PC-9 (cell line): ENCODE data around the gene ZNF609. TPM values are rescaled to one million over a fixed set of nuclear protein-coding genes. Genes with fewer than 3 reads are reported as not detected.

Source experiments
- BruUV-seq: library from RNA; stranded (reverse); fragments of 400-500 nt; replicated peaks from 2 replicates; lab custom pipeline; 2021; lab: Mats Ljungman, UMichigan
- CTCF ChIA-PET: fragments of 300-600 bp; sonication (Branson Sonifier 250); formaldehyde crosslinking; loops from one replicate; lab custom pipeline; 2022; ENCODE audit warnings: antibody characterized with exemption; lab: Charles Lee
- POLR2A ChIA-PET: fragments of 300-600 bp; sonication (Branson Sonifier 250); formaldehyde crosslinking; loops from one replicate; lab custom pipeline; 2022; ENCODE audit warnings: antibody characterized with exemption; ENCODE audit not compliant: unreplicated experiment; lab: Charles Lee
- DNase-seq, 2 experiments: peaks; one replicate each; pipeline versions ENCODE4 v3.0.0 to v3.0.0-alpha.2; 2015 to 2022; ENCODE audit warnings: mixed read lengths in 1 of 2
- H2AFZ ChIP-seq: fragments of 200-600 bp; sonication (generic); 2 replicates; pipeline ENCODE4 v1.8.1; 2017; ENCODE audit warnings: antibody characterized with exemption
- H3F3A ChIP-seq: fragments of 200-600 bp; sonication (generic); 2 replicates; pipeline ENCODE4 v1.8.1; 2017; ENCODE audit warnings: antibody characterized with exemption, mild to moderate bottlenecking, low read depth; ENCODE audit not compliant: insufficient read depth
- H3K27ac ChIP-seq: fragments of 200-600 bp; sonication (generic); 2 replicates; pipeline ENCODE4 v1.6.1; 2016; ENCODE audit warnings: mixed run types
- H3K27me3 ChIP-seq: fragments of 200-600 bp; sonication (generic); 2 replicates; pipeline ENCODE4 v1.6.1; 2016; ENCODE audit warnings: low read depth, mixed run types; ENCODE audit not compliant: insufficient read depth
- H3K36me3 ChIP-seq: fragments of 200-600 bp; sonication (generic); 2 replicates; pipeline ENCODE4 v1.6.1; 2016; ENCODE audit warnings: low read depth, mixed run types
- H3K4me1 ChIP-seq: fragments of 200-600 bp; sonication (generic); replicated peaks from 2 replicates; pipeline ENCODE4 v1.6.1; 2016; ENCODE audit warnings: mixed run types; ENCODE audit not compliant: insufficient read depth
- H3K4me2 ChIP-seq: fragments of 200-600 bp; sonication (generic); 2 replicates; pipeline ENCODE4 v1.6.1; 2017; ENCODE audit warnings: mixed run types
- H3K4me3 ChIP-seq: fragments of 200-600 bp; sonication (generic); 2 replicates; pipeline ENCODE4 v1.6.1; 2016; ENCODE audit warnings: mixed run types
- H3K79me2 ChIP-seq: fragments of 200-600 bp; sonication (generic); 2 replicates; pipeline ENCODE4 v1.6.1; 2017; ENCODE audit warnings: low read depth, mixed run types
- H3K9me2 ChIP-seq: fragments of 200-600 bp; sonication (generic); 2 replicates; pipeline ENCODE4 v1.8.1; 2017; ENCODE audit warnings: mild to moderate bottlenecking; ENCODE audit not compliant: insufficient read depth
- H3K9me3 ChIP-seq: fragments of 200-600 bp; sonication (generic); 2 replicates; pipeline ENCODE4 v1.8.1; 2016; ENCODE audit warnings: low read depth; ENCODE audit not compliant: insufficient read depth
- H4K20me1 ChIP-seq: fragments of 200-600 bp; sonication (generic); 2 replicates; pipeline ENCODE4 v1.8.1; 2017; ENCODE audit not compliant: insufficient read depth
- EZH2 ChIP-seq: fragments of 200-600 bp; sonication (generic); IDR thresholded peaks from 2 replicates; pipeline ENCODE4 v1.8.0; 2017; ENCODE audit warnings: antibody characterized with exemption, low read depth
- intact Hi-C: fragments of 100-400 bp; cut with micrococcal nuclease; formaldehyde crosslinking; loops from one replicate; pipeline ENCODE4 v1.10.0; 2022; ENCODE audit not compliant: unreplicated experiment
- total RNA-seq: library from RNA; stranded (reverse); gene quantifications from 2 replicates; pipeline ENCODE4 v1.2.3, GENCODE V29; 2021
- TF ChIP-seq, protein P1 (sequence below): fragments of 200-600 bp; sonication (generic); conservative IDR thresholded peaks from 2 replicates; pipeline ENCODE4 v1.6.1; 2017; ENCODE audit warnings: mixed run types, antibody characterized with exemption, mild to moderate bottlenecking, moderate library complexity

Gene ZNF609
- total RNA-seq, 1 experiment from 2014 or later: 38.6 TPM

DNA sequence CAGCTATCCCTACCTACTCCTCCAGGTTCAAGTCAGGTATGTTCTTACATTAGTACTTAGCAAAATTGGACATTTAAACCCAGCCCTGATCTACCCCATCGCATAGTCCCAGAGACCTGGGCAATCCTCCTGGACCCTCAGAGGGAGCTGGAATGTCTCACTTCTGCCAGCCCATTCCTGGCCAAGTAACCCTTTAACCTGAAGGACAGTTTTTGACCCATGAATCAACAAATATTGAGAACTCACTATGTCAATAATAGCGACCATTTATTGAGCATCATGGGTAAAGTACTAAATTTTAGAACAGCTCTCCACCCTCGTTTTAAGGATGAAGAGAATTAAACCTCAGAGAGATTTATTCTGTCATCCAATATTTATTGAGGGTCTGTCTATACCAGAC, 244.6 kb downstream of the ZNF609 start:
- no peaks in the 10 kb centered on the region for H3K27me3 ChIP-seq
- no peak overlapping the region for H3K4me3 ChIP-seq
- no peaks in the 10 kb centered on the region for H4K20me1 ChIP-seq
- DNase-seq: no peak
- H2AFZ ChIP-seq: no peak overlapping the region
- no peaks in the 10 kb centered on the region for H3F3A ChIP-seq
- H3K27ac ChIP-seq: no peak overlapping the region
- POLR2A ChIA-PET: interaction anchor here (0.6 to 0.7 kb wide), 2 partner anchors 558 to 1037 kb away, joined by 3 to 5 read pairs; no protein-coding TSS in a partner anchor
- CTCF ChIA-PET: interaction anchor here (0.6 kb wide), 1 partner anchor 238 kb away, joined by 3 read pairs; no protein-coding TSS in a partner anchor
- BruUV-seq: no TSS peak
- TF ChIP-seq, protein P1, sequence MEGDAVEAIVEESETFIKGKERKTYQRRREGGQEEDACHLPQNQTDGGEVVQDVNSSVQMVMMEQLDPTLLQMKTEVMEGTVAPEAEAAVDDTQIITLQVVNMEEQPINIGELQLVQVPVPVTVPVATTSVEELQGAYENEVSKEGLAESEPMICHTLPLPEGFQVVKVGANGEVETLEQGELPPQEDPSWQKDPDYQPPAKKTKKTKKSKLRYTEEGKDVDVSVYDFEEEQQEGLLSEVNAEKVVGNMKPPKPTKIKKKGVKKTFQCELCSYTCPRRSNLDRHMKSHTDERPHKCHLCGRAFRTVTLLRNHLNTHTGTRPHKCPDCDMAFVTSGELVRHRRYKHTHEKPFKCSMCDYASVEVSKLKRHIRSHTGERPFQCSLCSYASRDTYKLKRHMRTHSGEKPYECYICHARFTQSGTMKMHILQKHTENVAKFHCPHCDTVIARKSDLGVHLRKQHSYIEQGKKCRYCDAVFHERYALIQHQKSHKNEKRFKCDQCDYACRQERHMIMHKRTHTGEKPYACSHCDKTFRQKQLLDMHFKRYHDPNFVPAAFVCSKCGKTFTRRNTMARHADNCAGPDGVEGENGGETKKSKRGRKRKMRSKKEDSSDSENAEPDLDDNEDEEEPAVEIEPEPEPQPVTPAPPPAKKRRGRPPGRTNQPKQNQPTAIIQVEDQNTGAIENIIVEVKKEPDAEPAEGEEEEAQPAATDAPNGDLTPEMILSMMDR: no peak
- TF ChIP-seq EZH2: no peak
- H3K79me2 ChIP-seq: peaks cover 28% of the 10 kb centered on the region
- no peaks in the 10 kb centered on the region for H3K36me3 ChIP-seq
- no peaks in the 10 kb centered on the region for H3K9me2 ChIP-seq
- H3K9me3 ChIP-seq: no peaks in the 10 kb centered on the region
- no peak overlapping the region for H3K4me2 ChIP-seq
- H3K4me1 ChIP-seq: peaks cover 21% of the 10 kb centered on the region; the same call in 1 of the 2 replicates
- intact Hi-C loops: no loop called here

DNA sequence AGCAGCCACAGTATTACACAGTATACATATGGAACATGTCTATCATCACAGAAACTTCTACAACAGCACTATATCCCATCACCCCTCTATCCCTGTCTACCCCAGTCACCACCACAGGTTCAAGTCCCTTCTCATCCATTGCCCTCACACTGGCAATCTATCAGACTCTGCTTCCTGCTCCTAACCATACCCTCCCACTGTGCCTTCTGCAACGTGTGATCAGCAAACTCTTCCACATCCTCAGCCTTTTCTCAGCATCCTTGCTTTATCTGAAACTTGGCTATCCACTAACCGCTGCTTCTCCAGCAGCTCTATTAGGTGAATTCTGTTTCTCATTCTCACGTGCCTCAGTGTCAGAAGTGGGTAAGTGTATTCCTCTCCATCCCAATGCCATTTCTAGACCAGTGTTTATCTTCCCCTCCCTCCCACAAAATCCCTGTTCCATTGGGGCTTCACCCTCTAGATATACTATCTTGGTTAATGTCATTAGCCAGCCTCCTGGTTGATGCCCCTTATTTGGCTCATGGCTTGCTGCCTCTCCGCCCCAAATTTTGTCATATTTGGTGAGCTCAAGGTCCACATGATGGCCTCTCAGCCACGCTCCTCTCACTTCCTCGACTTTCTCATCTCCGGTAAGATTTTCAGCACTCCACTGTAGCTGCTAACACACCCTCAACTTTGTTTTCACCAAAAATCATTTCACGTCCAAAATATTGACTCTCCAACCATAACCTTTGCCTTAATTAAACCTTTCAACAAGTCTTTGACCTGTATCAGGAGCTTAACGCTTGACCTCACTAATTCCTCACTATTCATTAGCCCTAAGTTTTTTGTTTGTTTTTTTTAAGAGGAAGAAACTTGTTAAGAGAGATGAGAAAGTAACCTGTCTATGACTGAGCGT, 245.9 kb downstream of the ZNF609 start:
- H3K4me2 ChIP-seq: no peak overlapping the region
- DNase-seq: no peak
- TF ChIP-seq, protein P1: no peak
- TF ChIP-seq EZH2: no peak
- H4K20me1 ChIP-seq: no peaks in the 10 kb centered on the region
- peaks cover 14% of the 10 kb centered on the region; the same call in 1 of the 2 replicates for H3K4me1 ChIP-seq
- POLR2A ChIA-PET: interaction anchor here (0.6 kb wide), 1 partner anchor 310 kb away, joined by 7 read pairs; no protein-coding TSS in a partner anchor
- no peaks in the 10 kb centered on the region for H3K9me3 ChIP-seq
- H3K27me3 ChIP-seq: no peaks in the 10 kb centered on the region
- H3K4me3 ChIP-seq: no peak overlapping the region
- H3K36me3 ChIP-seq: no peaks in the 10 kb centered on the region
- intact Hi-C loops: no loop called here
- BruUV-seq: no TSS peak
- no peak overlapping the region for H3K27ac ChIP-seq
- CTCF ChIA-PET: no interaction called here
- H2AFZ ChIP-seq: no peak overlapping the region
- H3F3A ChIP-seq: no peaks in the 10 kb centered on the region
- peaks cover 16% of the 10 kb centered on the region for H3K79me2 ChIP-seq
- H3K9me2 ChIP-seq: no peaks in the 10 kb centered on the region

DNA sequence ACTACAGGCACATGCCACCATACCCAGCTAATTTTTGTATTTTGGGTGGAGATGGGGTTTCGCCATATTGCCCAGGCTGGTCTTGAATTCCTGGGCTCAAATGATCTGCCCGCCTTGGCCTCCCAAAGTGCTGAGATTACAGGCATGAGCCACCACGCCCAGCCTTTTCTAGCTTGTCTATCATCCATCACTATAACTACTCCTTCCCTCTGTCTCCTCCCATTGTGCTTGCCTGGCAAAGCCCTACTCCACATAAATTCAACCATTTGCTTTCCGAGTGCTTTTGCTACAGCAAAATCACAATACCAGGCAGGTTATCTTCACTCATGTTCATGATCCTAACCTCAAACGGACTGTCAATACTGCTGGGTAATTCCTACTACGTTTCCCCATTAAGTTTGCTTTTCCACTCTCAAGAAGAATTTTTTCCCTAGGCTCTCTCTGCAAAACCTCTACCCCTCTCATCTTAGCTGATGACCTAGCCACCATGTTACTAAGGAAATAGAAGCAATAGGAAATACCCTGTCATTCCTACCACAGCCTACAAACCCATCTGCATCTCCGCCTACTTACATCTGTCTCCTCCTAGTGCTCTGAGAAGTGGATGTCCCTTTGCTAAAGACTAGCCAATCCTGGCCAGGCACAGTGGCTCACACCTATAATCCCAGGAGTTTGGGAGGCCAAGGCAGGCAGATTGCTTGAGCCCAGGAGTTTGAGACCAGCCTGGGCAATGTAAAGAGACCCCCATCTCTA, 250.5 kb downstream of the ZNF609 start:
- no peaks in the 10 kb centered on the region for H3K9me3 ChIP-seq
- no peak overlapping the region for H3K4me3 ChIP-seq
- no peak for DNase-seq
- TF ChIP-seq, protein P1: no peak
- TF ChIP-seq EZH2: no peak
- no peaks in the 10 kb centered on the region for H3K4me1 ChIP-seq
- H2AFZ ChIP-seq: no peak overlapping the region
- ChIA-PET CTCF (no interaction called here), POLR2A (no interaction called here)
- H3K27ac ChIP-seq: no peak overlapping the region
- BruUV-seq: no TSS peak
- no peaks in the 10 kb centered on the region for H3F3A ChIP-seq
- H3K36me3 ChIP-seq: no peaks in the 10 kb centered on the region
- H4K20me1 ChIP-seq: no peaks in the 10 kb centered on the region
- H3K9me2 ChIP-seq: no peaks in the 10 kb centered on the region
- intact Hi-C loops: no loop called here
- no peaks in the 10 kb centered on the region for H3K27me3 ChIP-seq
- no peak overlapping the region for H3K4me2 ChIP-seq
- no peaks in the 10 kb centered on the region for H3K79me2 ChIP-seq
